Transverse colon (tissue), 4 donors: Measurements from ENCODE around the gene PRR23E.

Experiments
- CTCF ChIP-seq, 5 experiments: fragments of 200-600 bp in 3 of 5; fragments of 450-650 bp in 2 of 5; sonication (generic) in 3 of 5; IDR thresholded peaks; 1 replicate in 2 of 5; 2 replicates in 3 of 5; pipeline ENCODE4 v1.5.1; 2016 to 2017; ENCODE audit warnings: antibody characterized with exemption in 5 of 5, inconsistent platforms in 3 of 5, mild to moderate bottlenecking in 2 of 5, moderate library complexity in 1 of 5
- EP300 ChIP-seq: sonication (generic); formaldehyde crosslinking; IDR thresholded peaks from one replicate; pipeline ENCODE4 v1.6.1; 2017; ENCODE audit warnings: antibody characterized with exemption, low read depth
- POLR2A ChIP-seq: fragments of 450-650 bp; IDR thresholded peaks from one replicate; pipeline ENCODE4 v1.6.1; 2016; ENCODE audit warnings: antibody characterized with exemption, mild to moderate bottlenecking, moderate library complexity
- POLR2AphosphoS5 ChIP-seq, 3 donors: sonication (generic); formaldehyde crosslinking; IDR thresholded peaks; one replicate each; pipeline ENCODE4 v1.6.1; 2016; ENCODE audit warnings: antibody characterized with exemption in 3 of 3

GRCh38 chr3:127168271-127168670 lies 24.7 kb upstream of the PRR23E start:
- TF ChIP-seq CTCF (IDR thresholded peaks at IDR 0.05) (no peak), EP300 (no peak), POLR2AphosphoS5 (IDR thresholded peaks at IDR 0.05) (no peak), POLR2A (no peak)
